ENCODE results near the gene LCA5L.
"Not testable (repeated sequence)": the region's sequence is repeated elsewhere in the genome, so short reads cannot be mapped to it uniquely, and the experiment has no call there.

The LCA5L gene

GRCh38 chr21:39375446-39375845 is 70.1 kb downstream of the LCA5L start:
- in situ Hi-C loops (cut with HindIII; ENCODE audit: low sequenced_read_pairs): no loop called here
- H3K4me3 ChIP-seq (ENCODE audit: low read depth, low read length): no peak overlapping the region
- no peak for DNase-seq (ENCODE audit: low read depth)
- TF ChIP-seq, protein P1, sequence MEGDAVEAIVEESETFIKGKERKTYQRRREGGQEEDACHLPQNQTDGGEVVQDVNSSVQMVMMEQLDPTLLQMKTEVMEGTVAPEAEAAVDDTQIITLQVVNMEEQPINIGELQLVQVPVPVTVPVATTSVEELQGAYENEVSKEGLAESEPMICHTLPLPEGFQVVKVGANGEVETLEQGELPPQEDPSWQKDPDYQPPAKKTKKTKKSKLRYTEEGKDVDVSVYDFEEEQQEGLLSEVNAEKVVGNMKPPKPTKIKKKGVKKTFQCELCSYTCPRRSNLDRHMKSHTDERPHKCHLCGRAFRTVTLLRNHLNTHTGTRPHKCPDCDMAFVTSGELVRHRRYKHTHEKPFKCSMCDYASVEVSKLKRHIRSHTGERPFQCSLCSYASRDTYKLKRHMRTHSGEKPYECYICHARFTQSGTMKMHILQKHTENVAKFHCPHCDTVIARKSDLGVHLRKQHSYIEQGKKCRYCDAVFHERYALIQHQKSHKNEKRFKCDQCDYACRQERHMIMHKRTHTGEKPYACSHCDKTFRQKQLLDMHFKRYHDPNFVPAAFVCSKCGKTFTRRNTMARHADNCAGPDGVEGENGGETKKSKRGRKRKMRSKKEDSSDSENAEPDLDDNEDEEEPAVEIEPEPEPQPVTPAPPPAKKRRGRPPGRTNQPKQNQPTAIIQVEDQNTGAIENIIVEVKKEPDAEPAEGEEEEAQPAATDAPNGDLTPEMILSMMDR (IDR thresholded peaks at IDR 0.05; ENCODE audit: low read depth, low read length, missing control alignments): no peak

DNA sequence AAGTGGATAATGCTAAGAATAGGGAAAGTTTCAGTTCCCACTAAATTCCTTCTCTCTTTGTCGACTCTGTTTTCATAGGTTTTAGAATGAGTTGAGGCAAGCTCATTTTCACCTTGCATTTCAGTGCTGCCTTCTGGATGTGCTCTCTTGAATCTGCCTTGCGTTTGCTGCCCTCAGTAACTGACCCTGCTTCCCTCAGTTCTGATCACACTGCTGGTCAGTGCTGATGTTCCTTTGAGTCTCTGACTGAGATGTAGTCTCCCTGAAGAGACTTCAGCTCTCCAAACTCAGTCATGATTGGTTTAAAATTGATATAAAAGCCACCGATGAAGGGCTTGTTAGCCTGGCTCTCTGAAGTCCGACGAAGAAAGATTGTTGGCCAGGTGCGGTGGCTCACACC is 71.5 kb downstream of the LCA5L start:
- no peak overlapping the region for H3K4me3 ChIP-seq (ENCODE audit: low read depth, low read length)
- in situ Hi-C loops (cut with HindIII; ENCODE audit: low sequenced_read_pairs): no loop called here
- DNase-seq (ENCODE audit: low read depth): no peak
- TF ChIP-seq, protein P1 (IDR thresholded peaks at IDR 0.05; ENCODE audit: low read depth, low read length, missing control alignments): no peak

DNA sequence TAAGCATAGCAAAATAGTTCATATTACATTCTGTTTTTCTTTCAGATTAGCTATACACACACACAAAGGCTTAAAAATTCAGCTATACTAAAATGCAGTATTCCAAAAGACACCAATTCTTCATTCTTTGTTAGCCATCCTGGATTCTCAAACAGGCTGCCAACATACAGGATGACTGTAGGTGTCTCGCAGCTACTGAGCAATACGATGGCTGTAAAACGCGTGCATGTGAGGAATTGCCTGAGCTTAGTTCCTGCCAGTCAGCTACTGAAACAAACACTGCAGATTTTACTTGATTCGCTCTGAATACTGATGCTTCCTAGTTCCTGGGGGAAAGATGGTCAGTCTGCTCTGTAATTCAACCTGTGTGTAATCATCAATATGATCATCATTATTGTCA is 71.9 kb downstream of the LCA5L start:
- no peak overlapping the region for H3K4me3 ChIP-seq (ENCODE audit: low read depth, low read length)
- in situ Hi-C loops (cut with HindIII; ENCODE audit: low sequenced_read_pairs): no loop called here
- DNase-seq (ENCODE audit: low read depth): no peak
- TF ChIP-seq, protein P1 (IDR thresholded peaks at IDR 0.05; ENCODE audit: low read depth, low read length, missing control alignments): peak; percentile 42

- DNase-seq (ENCODE audit: low read depth); in situ Hi-C loops (cut with HindIII; ENCODE audit: low sequenced_read_pairs); H3K4me3 ChIP-seq (ENCODE audit: low read depth, low read length): not testable (repeated sequence)
These were observed 75.7 kb downstream of the LCA5L start for GRCh38 chr21:39369896-39370288.

- TF ChIP-seq, protein P1 (IDR thresholded peaks at IDR 0.05; ENCODE audit: low read depth, low read length, missing control alignments): no peak
- in situ Hi-C loops (cut with HindIII; ENCODE audit: low sequenced_read_pairs): no loop called here
- no peak overlapping the region for H3K4me3 ChIP-seq (ENCODE audit: low read depth, low read length)
- DNase-seq (ENCODE audit: low read depth): no peak
These were observed 77.8 kb downstream of the LCA5L start for GRCh38 chr21:39367783-39368182.

GRCh38 chr21:39366563-39366962 is 79.0 kb downstream of the LCA5L start:
- DNase-seq (ENCODE audit: low read depth): no peak
- TF ChIP-seq, protein P1 (IDR thresholded peaks at IDR 0.05; ENCODE audit: low read depth, low read length, missing control alignments): no peak
- in situ Hi-C loops (cut with HindIII; ENCODE audit: low sequenced_read_pairs): no loop called here
- H3K4me3 ChIP-seq (ENCODE audit: low read depth, low read length): no peak overlapping the region

- TF ChIP-seq, protein P1 (IDR thresholded peaks at IDR 0.05; ENCODE audit: low read depth, low read length, missing control alignments): no peak
- in situ Hi-C loops (cut with HindIII; ENCODE audit: low sequenced_read_pairs): no loop called here
These were observed 80.6 kb downstream of the LCA5L start for GRCh38 chr21:39364949-39365348.

More at GRCh38 chr21:39364949-39365348, 80.6 kb downstream of the LCA5L start:
- no peak overlapping the region for H3K4me3 ChIP-seq (ENCODE audit: low read depth, low read length)
- DNase-seq (ENCODE audit: low read depth): no peak

Data from astrocyte of the cerebellum (primary cell).